SJCRH30 (cell line): Measurements from ENCODE around the gene LOXHD1. TPM values are rescaled to one million over a fixed set of nuclear protein-coding genes. Genes with fewer than 3 reads are reported as not detected.

Experiments used
- DNase-seq, 2 experiments: peaks; one replicate each; pipeline ENCODE4 v3.0.0-alpha.2; 2015 to 2020
- H3K27ac ChIP-seq: fragments of 250-450 bp; sonication (Bioruptor Pico); 2 replicates; pipeline ENCODE4 v1.5.1; 2020; ENCODE audit warnings: mild to moderate bottlenecking, moderate library complexity
- H3K27me3 ChIP-seq: fragments of 250-450 bp; sonication (Bioruptor Pico); 2 replicates; pipeline ENCODE4 v1.5.1; 2020; ENCODE audit warnings: mild to moderate bottlenecking, moderate library complexity
- H3K36me3 ChIP-seq: fragments of 250-450 bp; sonication (Bioruptor Pico); 2 replicates; pipeline ENCODE4 v1.5.1; 2020; ENCODE audit warnings: mild to moderate bottlenecking, moderate library complexity
- H3K4me1 ChIP-seq: fragments of 250-450 bp; sonication (Bioruptor Pico); 2 replicates; pipeline ENCODE4 v1.5.1; 2020; ENCODE audit warnings: mild to moderate bottlenecking, moderate library complexity
- H3K4me3 ChIP-seq: fragments of 250-450 bp; sonication (Bioruptor Pico); 2 replicates; pipeline ENCODE4 v1.5.1; 2020; ENCODE audit warnings: mild to moderate bottlenecking, moderate library complexity
- H3K9me3 ChIP-seq: fragments of 250-450 bp; sonication (Bioruptor Pico); replicated peaks from 2 replicates; pipeline ENCODE4 v1.5.1; 2020; ENCODE audit warnings: mild to moderate bottlenecking, moderate library complexity
- total RNA-seq: library from RNA; depleted of rRNA; stranded (reverse); fragments of >200 nt; shearing (Covaris generic); gene quantifications from 2 replicates; pipeline ENCODE4 v1.2.3, GENCODE V29; 2014

Gene LOXHD1
- total RNA-seq, 1 experiment from 2014 or later = not detected

GRCh38 chr18:46538376-46538775 is 118.6 kb downstream of the LOXHD1 start:
- H3K27ac ChIP-seq = no peak overlapping the region
- H3K9me3 ChIP-seq = no peaks in the 10 kb centered on the region
- DNase-seq = no peak
- no peaks in the 10 kb centered on the region for H3K4me1 ChIP-seq
- H3K4me3 ChIP-seq = no peak overlapping the region
- no peaks in the 10 kb centered on the region for H3K36me3 ChIP-seq
- no peaks in the 10 kb centered on the region for H3K27me3 ChIP-seq

GRCh38 chr18:46536215-46536874 is 120.7 kb downstream of the LOXHD1 start:
- Histone ChIP-seq H3K36me3 (no peaks in the 10 kb centered on the region), H3K4me3 (no peak overlapping the region), H3K4me1 (no peaks in the 10 kb centered on the region), H3K27me3 (no peaks in the 10 kb centered on the region), H3K27ac (no peak overlapping the region), H3K9me3 (no peaks in the 10 kb centered on the region)
- DNase-seq = no peak

GRCh38 chr18:46531482-46531881 is 125.5 kb downstream of the LOXHD1 start:
- no peaks in the 10 kb centered on the region for H3K4me1 ChIP-seq
- no peaks in the 10 kb centered on the region for H3K27me3 ChIP-seq
- no peak for DNase-seq
- H3K9me3 ChIP-seq = no peaks in the 10 kb centered on the region
- H3K4me3 ChIP-seq = no peak overlapping the region
- H3K27ac ChIP-seq = no peak overlapping the region
- H3K36me3 ChIP-seq = no peaks in the 10 kb centered on the region

GRCh38 chr18:46528037-46528436 is 129.0 kb downstream of the LOXHD1 start:
- Histone ChIP-seq H3K4me1 (no peaks in the 10 kb centered on the region), H3K9me3 (no peaks in the 10 kb centered on the region), H3K27me3 (no peaks in the 10 kb centered on the region), H3K36me3 (no peaks in the 10 kb centered on the region), H3K27ac (no peak overlapping the region), H3K4me3 (no peak overlapping the region)
- no peak for DNase-seq

- Histone ChIP-seq H3K4me1 (no peaks in the 10 kb centered on the region), H3K27ac (no peak overlapping the region), H3K9me3 (no peaks in the 10 kb centered on the region), H3K4me3 (no peak overlapping the region), H3K27me3 (no peaks in the 10 kb centered on the region), H3K36me3 (no peaks in the 10 kb centered on the region)
- no peak for DNase-seq
Observed at GRCh38 chr18:46519870-46520269, 137.2 kb downstream of the LOXHD1 start.

GRCh38 chr18:46518438-46518837 is 138.6 kb downstream of the LOXHD1 start:
- Histone ChIP-seq H3K27me3 (no peaks in the 10 kb centered on the region), H3K9me3 (no peaks in the 10 kb centered on the region), H3K4me1 (no peaks in the 10 kb centered on the region), H3K36me3 (no peaks in the 10 kb centered on the region), H3K27ac (no peak overlapping the region), H3K4me3 (no peak overlapping the region)
- DNase-seq = peak; percentile 22 to 30

GRCh38 chr18:46516555-46516954 is 140.5 kb downstream of the LOXHD1 start:
- Histone ChIP-seq H3K4me1 (no peaks in the 10 kb centered on the region), H3K27ac (no peak overlapping the region), H3K4me3 (no peak overlapping the region), H3K36me3 (no peaks in the 10 kb centered on the region), H3K27me3 (no peaks in the 10 kb centered on the region), H3K9me3 (no peaks in the 10 kb centered on the region)
- DNase-seq = no peak

- H3K27me3 ChIP-seq = no peaks in the 10 kb centered on the region
- DNase-seq = no peak
- no peaks in the 10 kb centered on the region for H3K9me3 ChIP-seq
- H3K36me3 ChIP-seq = no peaks in the 10 kb centered on the region
- no peaks in the 10 kb centered on the region for H3K4me1 ChIP-seq
- H3K4me3 ChIP-seq = no peak overlapping the region
- H3K27ac ChIP-seq = no peak overlapping the region
Observed at GRCh38 chr18:46510386-46510785, 146.6 kb downstream of the LOXHD1 start.

GRCh38 chr18:46509530-46509929 is 147.5 kb downstream of the LOXHD1 start:
- no peak for DNase-seq
- no peak overlapping the region for H3K4me3 ChIP-seq
- H3K27ac ChIP-seq = no peak overlapping the region
- H3K27me3 ChIP-seq = no peaks in the 10 kb centered on the region
- H3K9me3 ChIP-seq = no peaks in the 10 kb centered on the region
- no peaks in the 10 kb centered on the region for H3K36me3 ChIP-seq
- H3K4me1 ChIP-seq = no peaks in the 10 kb centered on the region

GRCh38 chr18:46506974-46507586 is 149.9 kb downstream of the LOXHD1 start:
- H3K27ac ChIP-seq = no peak overlapping the region
- H3K27me3 ChIP-seq = no peaks in the 10 kb centered on the region
- no peaks in the 10 kb centered on the region for H3K9me3 ChIP-seq
- DNase-seq = no peak
- no peak overlapping the region for H3K4me3 ChIP-seq
- H3K36me3 ChIP-seq = no peaks in the 10 kb centered on the region
- H3K4me1 ChIP-seq = no peaks in the 10 kb centered on the region

GRCh38 chr18:46502444-46502843 is 154.6 kb downstream of the LOXHD1 start:
- peak; percentile 15 to 59 for DNase-seq
- H3K9me3 ChIP-seq = no peaks in the 10 kb centered on the region
- no peak overlapping the region for H3K4me3 ChIP-seq
- no peaks in the 10 kb centered on the region for H3K4me1 ChIP-seq
- no peaks in the 10 kb centered on the region for H3K36me3 ChIP-seq
- no peaks in the 10 kb centered on the region for H3K27me3 ChIP-seq
- no peak overlapping the region for H3K27ac ChIP-seq

- no peak overlapping the region for H3K4me3 ChIP-seq
Observed at GRCh38 chr18:46497129-46497528, 159.9 kb downstream of the LOXHD1 start.

GRCh38 chr18:46488471-46489213 is 168.4 kb downstream of the LOXHD1 start:
- H3K27ac ChIP-seq = no peak overlapping the region
- H3K9me3 ChIP-seq = no peaks in the 10 kb centered on the region
- H3K36me3 ChIP-seq = no peaks in the 10 kb centered on the region
- H3K4me3 ChIP-seq = no peak overlapping the region
- peak in 1 of 2 experiments; percentile 33 for DNase-seq
- peaks cover 5% of the 10 kb centered on the region; the same call in 1 of the 2 replicates for H3K4me1 ChIP-seq
- no peaks in the 10 kb centered on the region for H3K27me3 ChIP-seq

More at GRCh38 chr18:46497129-46497528, 159.9 kb downstream of the LOXHD1 start:
- Histone ChIP-seq H3K4me1 (no peaks in the 10 kb centered on the region), H3K27me3 (no peaks in the 10 kb centered on the region), H3K9me3 (no peaks in the 10 kb centered on the region), H3K36me3 (no peaks in the 10 kb centered on the region), H3K27ac (no peak overlapping the region)
- DNase-seq = peak; percentile 51 to 61

- Histone ChIP-seq H3K4me3 (no peak overlapping the region), H3K4me1 (peaks cover 5% of the 10 kb centered on the region; the same call in 1 of the 2 replicates), H3K36me3 (no peaks in the 10 kb centered on the region), H3K9me3 (no peaks in the 10 kb centered on the region), H3K27ac (no peak overlapping the region), H3K27me3 (no peaks in the 10 kb centered on the region)
- DNase-seq = no peak
Observed at GRCh38 chr18:46485675-46486194, 171.3 kb downstream of the LOXHD1 start.

GRCh38 chr18:46484971-46485370 is 172.0 kb downstream of the LOXHD1 start:
- Histone ChIP-seq H3K4me3 (no peak overlapping the region), H3K27ac (no peak overlapping the region), H3K9me3 (no peaks in the 10 kb centered on the region), H3K4me1 (peaks cover 5% of the 10 kb centered on the region; the same call in 1 of the 2 replicates), H3K36me3 (no peaks in the 10 kb centered on the region), H3K27me3 (no peaks in the 10 kb centered on the region)
- DNase-seq = no peak
